Astrocyte of the cerebellum (primary cell): Measurements from ENCODE around the gene BICD2.

Experiments
- DNase-seq: peaks from one replicate; pipeline ENCODE4 v3.0.0-alpha.2; 2011; ENCODE audit warnings: low read depth
- H3K4me3 ChIP-seq: 2 replicates; pipeline ENCODE4 v1.5.1; 2011; ENCODE audit warnings: mild to moderate bottlenecking, low read depth, low read length, moderate library complexity
- CTCF ChIP-seq: IDR thresholded peaks from 2 replicates; pipeline ENCODE4 v1.5.1; 2012; ENCODE audit warnings: low read length, low read depth, moderate library complexity, mild to moderate bottlenecking; ENCODE audit errors: missing control alignments
- in situ Hi-C: cut with HindIII; loops from 2 replicates; pipeline ENCODE4 v1.10.0; 2017; ENCODE audit warnings: low sequenced_read_pairs

BICD2 gene

GRCh38 chr9:92720209-92720765, 44.3 kb downstream of the BICD2 start:
- DNase-seq, result no peak
- H3K4me3 ChIP-seq, result no peak overlapping the region
- TF ChIP-seq CTCF, result no peak
- in situ Hi-C loops, result no loop called here

GRCh38 chr9:92719028-92719647, 45.5 kb downstream of the BICD2 start:
- no peak for TF ChIP-seq CTCF
- DNase-seq, result no peak
- in situ Hi-C loops, result no loop called here
- H3K4me3 ChIP-seq, result no peak overlapping the region

- no peak for TF ChIP-seq CTCF
- H3K4me3 ChIP-seq, result no peak overlapping the region
- in situ Hi-C loops, result no loop called here
- no peak for DNase-seq
Measured at GRCh38 chr9:92718086-92719001, 46.3 kb downstream of the BICD2 start.

DNA sequence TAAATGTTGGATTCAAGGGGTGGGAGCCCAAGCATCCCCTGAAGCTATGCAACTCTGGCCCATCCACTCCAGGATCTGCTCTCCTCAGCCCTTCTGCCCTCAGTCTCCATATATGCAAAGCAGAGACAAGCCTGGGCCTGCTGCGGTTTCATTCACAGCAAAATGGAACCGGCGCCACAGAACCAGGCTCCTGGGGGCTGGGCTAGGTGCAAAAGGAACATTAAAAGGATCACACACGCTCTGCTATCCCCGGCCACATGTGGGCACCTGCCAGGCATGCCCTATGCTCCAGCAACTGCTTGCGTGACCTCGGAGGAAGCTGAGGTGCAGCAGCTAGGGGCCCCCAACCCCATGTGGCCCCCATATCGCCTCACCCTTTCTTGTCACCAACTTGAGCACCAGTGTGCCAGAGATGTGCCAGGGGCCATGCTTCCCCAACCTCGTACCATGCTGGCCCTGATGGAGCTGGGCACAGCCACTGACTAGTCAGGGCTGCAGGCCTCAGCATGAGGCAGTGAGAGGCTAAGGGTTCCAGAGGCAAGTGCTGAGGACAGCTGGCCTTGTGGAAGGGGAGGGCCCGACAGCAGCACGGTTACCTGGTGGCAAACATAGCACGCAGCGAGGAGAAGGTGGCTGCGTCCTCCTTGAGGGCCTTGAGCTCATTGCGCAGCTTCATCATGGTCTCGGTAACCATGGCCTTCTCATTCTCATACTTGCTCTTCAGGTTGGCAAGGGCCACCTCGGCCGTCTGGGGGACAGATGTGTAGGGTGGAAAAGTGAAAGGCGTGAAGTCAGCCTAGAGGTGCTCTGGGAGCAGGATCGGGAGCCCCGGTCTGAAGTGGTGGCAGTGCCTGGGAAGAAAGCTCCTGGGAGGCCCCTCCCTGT, 47.2 kb downstream of the BICD2 start:
- H3K4me3 ChIP-seq, result no peak overlapping the region
- in situ Hi-C loops, result no loop called here
- DNase-seq, result no peak
- no peak for TF ChIP-seq CTCF

- H3K4me3 ChIP-seq, result no peak overlapping the region
- no peak for DNase-seq
- in situ Hi-C loops, result no loop called here
- TF ChIP-seq CTCF, result peak; percentile 91
Measured at GRCh38 chr9:92716557-92716956, 48.1 kb downstream of the BICD2 start.
